ENCODE data around the gene CAV1.

DNA sequence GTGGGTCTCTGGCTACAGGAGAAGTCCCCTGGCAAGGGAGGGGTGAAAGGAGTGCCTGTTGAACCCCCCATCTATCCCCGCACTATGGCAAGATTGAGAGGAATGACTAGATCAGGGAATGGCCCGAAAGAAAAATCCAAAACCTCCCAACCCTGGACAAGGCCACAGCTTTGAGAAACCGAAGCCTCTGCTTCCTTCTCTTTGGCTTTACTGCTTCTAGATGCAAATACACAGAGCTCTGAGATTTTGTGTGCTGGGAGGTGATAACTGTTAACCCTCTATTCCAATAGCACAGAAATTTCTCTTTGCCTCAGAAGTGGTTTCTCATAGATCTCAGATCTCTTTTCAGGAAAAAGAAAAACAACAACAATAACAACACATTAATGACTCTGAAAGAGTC, 15.0 kb downstream of the CAV1 start:
- TF ChIP-seq, protein P1, sequence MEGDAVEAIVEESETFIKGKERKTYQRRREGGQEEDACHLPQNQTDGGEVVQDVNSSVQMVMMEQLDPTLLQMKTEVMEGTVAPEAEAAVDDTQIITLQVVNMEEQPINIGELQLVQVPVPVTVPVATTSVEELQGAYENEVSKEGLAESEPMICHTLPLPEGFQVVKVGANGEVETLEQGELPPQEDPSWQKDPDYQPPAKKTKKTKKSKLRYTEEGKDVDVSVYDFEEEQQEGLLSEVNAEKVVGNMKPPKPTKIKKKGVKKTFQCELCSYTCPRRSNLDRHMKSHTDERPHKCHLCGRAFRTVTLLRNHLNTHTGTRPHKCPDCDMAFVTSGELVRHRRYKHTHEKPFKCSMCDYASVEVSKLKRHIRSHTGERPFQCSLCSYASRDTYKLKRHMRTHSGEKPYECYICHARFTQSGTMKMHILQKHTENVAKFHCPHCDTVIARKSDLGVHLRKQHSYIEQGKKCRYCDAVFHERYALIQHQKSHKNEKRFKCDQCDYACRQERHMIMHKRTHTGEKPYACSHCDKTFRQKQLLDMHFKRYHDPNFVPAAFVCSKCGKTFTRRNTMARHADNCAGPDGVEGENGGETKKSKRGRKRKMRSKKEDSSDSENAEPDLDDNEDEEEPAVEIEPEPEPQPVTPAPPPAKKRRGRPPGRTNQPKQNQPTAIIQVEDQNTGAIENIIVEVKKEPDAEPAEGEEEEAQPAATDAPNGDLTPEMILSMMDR (IDR thresholded peaks at IDR 0.05): no peak
- no peak for TF ChIP-seq POLR2A (IDR thresholded peaks at IDR 0.05)
